Endometrial microvascular endothelial cells (primary cell): ENCODE measurements around the gene DCDC2C. TPM values are rescaled to one million over a fixed set of nuclear protein-coding genes. Genes with fewer than 3 reads are reported as not detected.

Source experiments
- in situ Hi-C: cut with HindIII; loops from 2 replicates; pipeline ENCODE4 v1.10.0; 2017; ENCODE audit warnings: low sequenced_read_pairs, low pct_unique_long_range_greater_than_20kb; ENCODE audit errors: inconsistent ontology term
- total RNA-seq: library from RNA; depleted of rRNA; stranded (reverse); fragments of >200 nt; gene quantifications from one replicate; pipeline ENCODE4 v1.2.3, GENCODE V29; 2015; ENCODE audit errors: inconsistent ontology term

Gene DCDC2C
- total RNA-seq, 1 donor from 2014 or later, result not detected

DNA sequence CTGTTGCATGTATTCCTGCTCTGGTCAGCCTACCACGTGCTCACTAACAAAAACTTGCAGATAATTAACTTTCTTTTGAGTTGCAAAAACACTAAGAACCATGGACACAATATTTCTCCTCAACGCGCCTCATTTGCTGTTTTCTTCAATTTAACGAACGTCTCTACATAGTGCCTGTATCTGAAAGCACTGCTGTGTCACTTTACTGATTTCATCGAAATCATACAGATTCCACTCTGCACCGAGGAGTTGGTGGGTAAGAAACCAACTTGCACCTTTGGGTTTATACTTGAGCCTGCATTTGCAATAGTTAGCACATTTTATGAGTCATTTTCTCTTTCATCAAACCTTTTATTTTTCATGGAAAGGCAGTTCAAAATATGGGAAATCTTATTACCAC lies 145.8 kb downstream of the DCDC2C start:
- in situ Hi-C loops, result no loop called here

DNA sequence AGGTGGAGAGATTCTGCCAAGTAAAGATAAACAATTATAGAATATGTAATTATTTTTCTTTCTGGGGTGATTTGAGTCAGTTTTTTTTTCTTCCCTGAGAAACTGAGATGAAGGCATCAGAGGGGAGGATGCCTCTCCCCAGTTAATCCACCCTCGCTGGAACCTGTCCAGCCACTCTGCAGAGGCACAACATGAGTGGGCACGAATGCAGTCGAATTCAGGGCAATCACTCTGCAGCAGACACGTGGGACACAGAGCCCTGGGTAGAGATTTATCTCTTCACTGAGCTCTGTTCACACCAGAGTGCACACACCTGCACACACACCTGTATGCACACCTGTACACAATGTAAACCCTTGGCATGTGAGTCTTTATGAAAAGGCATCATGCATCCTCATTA lies 154.2 kb downstream of the DCDC2C start:
- in situ Hi-C loops, result no loop called here

DNA sequence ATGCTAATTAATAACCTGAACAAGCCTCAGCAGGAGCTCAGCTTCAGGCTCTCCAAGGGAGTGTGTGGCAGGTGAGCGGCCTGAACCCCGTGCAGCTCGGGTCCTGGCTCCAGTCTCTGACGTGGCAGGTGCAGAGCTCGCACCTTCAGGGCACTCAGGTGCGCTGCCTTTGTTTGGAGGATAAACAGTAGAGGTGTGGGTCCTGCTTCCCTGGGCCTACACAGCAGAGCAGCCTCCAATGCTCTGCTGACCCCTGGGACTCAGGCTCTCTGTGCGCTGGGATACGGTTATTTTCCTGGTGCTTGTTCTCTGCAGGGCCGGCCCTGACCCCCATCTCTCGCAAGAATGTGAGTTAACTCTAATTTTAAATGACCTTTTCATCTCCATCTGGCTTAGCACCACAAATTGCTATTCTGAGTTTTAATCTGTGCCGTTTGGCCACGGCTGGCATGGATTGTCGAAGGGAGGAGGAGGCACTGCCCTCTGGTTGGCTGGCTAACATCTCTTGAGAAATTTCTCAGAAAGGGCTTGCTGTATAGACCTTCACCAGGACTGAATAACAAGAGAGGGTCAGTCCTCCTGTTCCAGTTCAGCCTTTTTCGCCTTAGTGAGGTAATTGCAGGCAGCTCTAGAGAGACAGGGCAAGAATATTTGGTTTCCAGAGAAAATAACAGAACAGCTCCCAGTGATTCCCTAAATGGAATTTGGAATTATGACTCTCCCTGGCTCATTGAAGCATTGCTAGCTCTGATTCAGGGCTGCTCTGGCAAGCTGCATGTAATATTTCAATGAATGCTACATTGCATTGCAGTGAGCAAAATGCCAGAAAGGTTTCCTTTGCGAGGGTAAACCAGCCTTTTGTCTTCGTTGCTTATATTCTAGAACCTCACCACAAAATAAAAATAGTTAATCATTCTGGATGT lies 161.8 kb downstream of the DCDC2C start:
- in situ Hi-C loops, result no loop called here

DNA sequence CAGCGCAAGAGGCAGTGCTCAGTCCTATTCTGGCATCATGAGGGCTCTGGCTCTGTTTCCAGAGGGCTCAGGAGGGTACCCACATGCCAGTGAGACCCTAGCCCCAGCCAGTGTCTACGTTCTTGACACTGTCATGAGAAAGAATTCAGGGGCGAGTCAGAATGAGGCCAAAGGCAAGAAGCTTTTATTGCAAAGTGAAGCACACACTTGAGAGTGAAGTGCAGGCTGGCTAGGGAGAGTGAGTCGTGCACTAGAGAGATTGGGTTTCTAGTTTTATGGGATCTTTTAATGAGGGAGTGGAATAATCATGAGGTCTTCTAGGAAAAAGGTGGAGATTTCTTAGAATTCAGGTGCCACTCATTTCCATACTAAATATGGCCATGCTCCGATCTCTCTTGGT lies 164.1 kb downstream of the DCDC2C start:
- in situ Hi-C loops, result no loop called here

DNA sequence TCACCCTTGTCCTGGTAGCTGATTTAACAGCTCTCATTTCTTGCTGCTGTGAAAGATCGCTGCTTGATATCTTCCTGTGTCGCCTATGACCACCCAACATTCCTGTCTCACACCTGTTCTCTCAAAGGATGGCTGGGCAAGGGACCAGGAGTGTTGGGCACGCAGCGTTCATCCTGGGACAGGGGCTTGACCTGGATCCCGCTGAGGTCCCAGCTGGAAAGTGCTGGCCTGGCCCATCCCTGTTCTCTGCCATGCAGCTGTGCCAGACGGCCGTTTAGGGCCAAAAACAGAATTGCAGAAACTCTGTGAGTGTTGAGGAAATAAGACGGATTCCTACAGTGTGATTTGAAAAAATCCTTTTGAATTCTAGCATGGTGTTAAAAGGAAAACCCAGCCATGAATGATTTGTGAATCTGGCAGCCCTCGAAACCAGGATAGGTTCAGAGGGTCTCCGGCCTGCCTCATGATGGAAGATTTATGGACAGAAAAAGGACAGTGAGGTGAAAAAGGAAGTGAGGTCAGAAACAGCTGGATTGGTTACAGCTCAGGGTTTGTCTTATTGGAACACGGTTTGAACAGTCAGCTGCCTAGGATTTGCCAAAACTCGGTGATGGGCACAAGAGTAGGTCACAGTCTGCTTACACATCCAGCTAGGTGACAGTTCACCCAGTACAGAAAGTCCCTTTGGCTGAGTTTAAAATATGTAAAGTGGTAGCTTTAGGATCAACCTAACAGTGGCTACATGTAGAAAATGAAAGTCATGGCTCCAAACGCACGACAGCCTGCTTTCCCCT lies 164.8 kb downstream of the DCDC2C start:
- in situ Hi-C loops, result no loop called here

DNA sequence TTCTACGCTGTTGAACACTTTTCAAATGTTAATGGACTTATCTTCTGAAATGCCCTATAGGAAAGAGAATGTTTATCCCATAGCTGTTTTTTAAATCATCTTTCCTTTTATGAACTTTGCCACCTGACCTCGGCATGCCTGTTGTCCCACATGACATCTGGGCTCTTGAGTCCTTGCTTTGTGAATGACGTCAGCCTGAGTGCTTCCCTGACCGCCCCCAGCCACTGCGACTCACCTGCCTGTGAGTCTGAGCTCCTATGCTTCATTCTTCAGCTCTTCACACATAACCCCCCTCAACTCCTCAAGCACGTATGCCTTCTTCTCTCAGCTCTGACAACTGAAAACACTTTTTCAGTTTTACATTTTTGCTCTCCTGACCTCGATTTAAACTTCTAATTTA lies 166.8 kb downstream of the DCDC2C start:
- in situ Hi-C loops, result no loop called here

DNA sequence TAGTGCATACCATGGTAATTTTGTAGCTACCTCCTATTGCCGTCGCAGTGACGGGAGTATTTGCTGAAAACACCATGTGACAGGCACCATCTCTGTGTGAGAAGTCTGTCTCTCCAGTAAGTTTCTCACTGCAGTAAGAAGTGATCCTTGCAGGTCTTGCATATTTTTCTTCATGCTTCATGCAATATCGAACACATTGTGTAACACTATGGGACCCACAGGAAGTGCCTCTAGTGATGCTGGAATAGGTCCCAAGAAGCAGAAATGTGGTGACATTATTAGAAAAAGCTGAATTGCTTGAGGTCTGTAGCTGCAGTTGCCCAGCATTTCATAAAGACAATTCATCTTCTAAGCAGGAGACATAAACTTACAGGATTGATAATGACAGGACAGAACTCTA lies 167.6 kb downstream of the DCDC2C start:
- in situ Hi-C loops, result no loop called here

DNA sequence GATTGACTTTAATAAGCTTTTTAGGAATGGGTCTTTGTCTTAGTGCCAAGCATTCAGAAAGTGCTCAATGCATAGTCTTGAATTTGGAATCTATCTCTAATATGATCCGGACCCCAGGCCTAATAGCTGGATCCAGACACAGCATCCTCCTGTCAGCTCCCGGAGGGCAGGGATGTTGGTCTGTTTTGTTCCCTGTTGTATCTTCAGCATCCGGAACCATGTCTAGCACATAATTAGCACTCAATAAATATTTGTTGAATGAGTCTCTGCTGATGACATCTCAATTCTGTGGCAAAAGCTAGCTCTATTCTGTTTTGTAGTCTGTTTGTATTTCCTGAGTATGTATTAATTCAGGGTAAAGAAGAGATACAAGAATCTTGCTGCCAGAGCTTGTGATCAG lies 169.1 kb downstream of the DCDC2C start:
- in situ Hi-C loops, result no loop called here

DNA sequence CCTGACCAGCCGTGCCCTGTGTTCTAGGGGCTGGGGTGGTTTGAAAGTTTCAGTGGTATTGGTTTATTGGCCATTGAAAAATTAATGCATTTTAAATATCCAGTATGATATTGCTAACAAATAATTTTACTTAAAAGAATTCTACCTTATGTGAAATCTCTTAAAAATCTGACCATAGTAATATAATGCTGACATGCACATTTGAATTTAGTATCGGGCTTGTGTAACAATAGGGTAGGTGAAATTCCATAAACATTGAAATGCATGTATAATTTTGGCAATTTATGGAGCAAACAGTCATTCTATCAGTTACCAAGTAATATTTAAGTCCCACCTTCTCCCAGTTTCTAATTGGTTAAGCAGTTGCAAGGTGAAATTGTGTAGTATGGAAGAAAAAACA lies 170.5 kb downstream of the DCDC2C start:
- in situ Hi-C loops, result no loop called here

DNA sequence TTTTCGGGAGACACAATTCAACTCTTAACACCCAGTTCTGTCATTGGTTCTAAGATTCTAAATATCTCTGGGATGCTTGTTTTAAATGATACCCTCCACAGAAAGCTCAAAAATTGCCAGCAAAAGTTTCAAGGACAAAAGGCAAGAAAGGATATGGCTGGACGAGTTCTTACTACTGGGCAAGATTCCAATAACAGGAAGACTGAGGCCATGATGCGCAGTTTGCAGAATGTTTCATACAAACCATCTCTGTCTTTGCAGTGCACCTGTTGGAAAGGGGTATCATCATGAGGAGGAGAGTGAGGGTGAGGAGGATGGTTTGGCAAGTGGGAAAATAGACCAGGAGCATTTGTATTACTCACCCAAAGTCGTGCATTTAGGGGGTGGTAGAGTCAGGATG lies 172.8 kb downstream of the DCDC2C start:
- in situ Hi-C loops, result no loop called here

DNA sequence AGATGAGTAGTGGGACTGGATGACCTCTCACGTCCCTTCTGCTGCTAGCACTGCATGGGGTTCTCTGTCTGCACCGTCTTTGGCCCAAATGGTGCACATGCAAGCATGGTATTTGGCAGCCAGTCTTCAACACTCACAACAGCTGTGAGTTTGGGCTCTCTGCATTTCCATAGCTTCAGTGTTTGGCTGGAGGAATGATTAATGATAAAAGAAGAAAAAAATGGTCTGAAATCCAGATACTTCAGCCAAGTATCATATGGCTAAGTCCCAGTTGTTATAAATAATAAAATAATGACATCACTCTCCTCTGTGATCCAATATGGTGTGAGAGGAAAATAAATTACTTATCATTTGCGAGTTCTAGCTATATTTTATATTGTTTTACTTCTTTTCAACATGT lies 173.3 kb downstream of the DCDC2C start:
- in situ Hi-C loops, result no loop called here

DNA sequence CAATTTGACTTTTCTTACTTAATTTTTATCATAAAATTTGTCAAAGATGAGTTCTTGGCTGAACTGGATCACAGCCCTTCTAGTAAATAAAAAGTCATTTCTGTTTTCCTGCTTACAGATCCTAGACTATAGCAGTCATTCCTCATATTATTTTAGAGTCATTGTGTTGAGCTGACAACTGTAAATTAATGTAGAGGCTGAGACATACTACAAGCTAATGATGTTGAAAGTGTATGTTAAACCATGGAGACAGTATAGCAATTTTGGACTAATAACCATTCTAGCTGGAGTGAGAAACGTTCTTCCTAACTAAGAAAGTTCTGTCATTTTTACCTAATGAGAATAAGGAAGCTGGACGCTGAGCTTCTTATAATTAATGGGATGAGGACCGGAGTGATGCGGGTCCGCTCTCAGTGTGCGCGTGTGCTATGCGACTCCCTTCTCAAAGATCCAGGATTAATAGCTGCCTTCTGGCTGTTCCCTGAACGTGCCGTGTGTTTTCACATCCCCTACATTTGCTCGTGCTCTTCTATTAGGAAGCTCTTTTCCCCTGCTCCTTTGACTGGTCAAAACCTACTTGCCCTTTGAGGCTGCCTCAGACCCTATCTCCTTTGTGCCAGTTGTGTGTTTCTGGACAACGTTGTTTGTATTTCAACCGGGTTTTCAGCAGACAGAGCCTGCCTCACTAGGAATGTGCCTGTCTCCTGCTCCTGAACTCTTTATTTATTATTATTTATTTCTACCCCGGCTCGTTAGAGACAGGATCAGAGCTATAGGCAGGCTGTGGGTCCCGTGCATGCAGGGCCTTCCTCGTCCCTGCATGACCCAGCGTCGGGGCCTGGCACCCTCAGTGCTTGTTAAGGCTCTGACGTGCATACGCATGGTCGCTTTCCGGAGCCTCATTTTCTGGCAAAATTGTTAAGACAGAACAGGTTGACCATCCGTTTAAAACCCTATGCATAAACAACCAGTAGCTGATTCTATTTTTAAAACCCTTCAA lies 182.6 kb downstream of the DCDC2C start:
- in situ Hi-C loops, result no loop called here

DNA sequence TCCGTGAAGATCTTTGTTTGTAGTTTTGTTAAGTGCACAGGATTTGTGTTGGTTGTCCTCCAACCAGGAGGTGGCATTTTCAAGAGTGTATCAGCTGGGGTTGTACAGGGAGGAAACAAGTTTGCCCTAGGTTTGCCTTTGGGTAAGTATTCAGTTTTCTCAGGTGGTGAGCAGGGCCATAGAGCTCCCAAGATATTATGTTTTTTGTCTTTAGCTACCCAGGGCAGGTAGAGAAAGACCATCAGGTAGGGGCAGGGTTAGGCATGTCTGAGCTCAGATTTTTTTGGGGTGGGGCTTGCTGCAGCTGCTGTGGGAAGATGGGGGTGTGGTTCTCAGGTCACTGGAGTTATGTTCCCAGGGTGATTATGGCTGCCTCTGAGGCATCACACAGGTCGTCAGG lies 191.6 kb downstream of the DCDC2C start:
- in situ Hi-C loops, result no loop called here

Other genes with a start within 250 kb of the DCDC2C start
- gene ADI1, start 184.0 kb upstream of the DCDC2C start, total RNA-seq, result 64.4 TPM
- gene RNASEH1, start 145.2 kb upstream of the DCDC2C start, total RNA-seq, result 43.2 TPM
- 3,294 TPM for gene RPS7, start 128.3 kb upstream of the DCDC2C start, total RNA-seq
- not detected for gene COLEC11, start 108.5 kb upstream of the DCDC2C start, total RNA-seq
- gene ALLC, start 45.4 kb upstream of the DCDC2C start, total RNA-seq, result not detected